Measurements from ENCODE around the gene LATS1.
A peak's percentile ranks its signal among the peaks of the same experiment; 100 is the strongest.

Gene LATS1

GRCh38 chr6:149727793-149728498 lies 10.0 kb upstream of the LATS1 start:
- H3K4me3 ChIP-seq (replicated peaks; ENCODE audit: low read depth, low read length), result no peak overlapping the region
- DNase-seq (ENCODE audit: low read depth), result no peak
- TF ChIP-seq CTCF (IDR thresholded peaks at IDR 0.05; ENCODE audit: low read length, missing control alignments), result no peak

GRCh38 chr6:149725785-149726184 lies 7.9 kb upstream of the LATS1 start:
- TF ChIP-seq CTCF (IDR thresholded peaks at IDR 0.05; ENCODE audit: low read length, missing control alignments), result no peak
- DNase-seq (ENCODE audit: low read depth), result no peak
- no peak overlapping the region for H3K4me3 ChIP-seq (replicated peaks; ENCODE audit: low read depth, low read length)

GRCh38 chr6:149723771-149724417 lies 6.0 kb upstream of the LATS1 start:
- TF ChIP-seq CTCF (IDR thresholded peaks at IDR 0.05; ENCODE audit: low read length, missing control alignments), result peak; percentile 87
- peak; percentile 84 for DNase-seq (ENCODE audit: low read depth)
- H3K4me3 ChIP-seq (replicated peaks; ENCODE audit: low read depth, low read length), result no peak overlapping the region

GRCh38 chr6:149723262-149723661 lies 5.4 kb upstream of the LATS1 start:
- no peak overlapping the region for H3K4me3 ChIP-seq (replicated peaks; ENCODE audit: low read depth, low read length)
- TF ChIP-seq CTCF (IDR thresholded peaks at IDR 0.05; ENCODE audit: low read length, missing control alignments), result no peak
- no peak for DNase-seq (ENCODE audit: low read depth)

GRCh38 chr6:149719531-149719930 lies 1.6 kb upstream of the LATS1 start:
- H3K4me3 ChIP-seq (replicated peaks; ENCODE audit: low read depth, low read length), result no peak overlapping the region
- no peak for DNase-seq (ENCODE audit: low read depth)
- TF ChIP-seq CTCF (IDR thresholded peaks at IDR 0.05; ENCODE audit: low read length, missing control alignments), result no peak

- no peak for TF ChIP-seq CTCF (IDR thresholded peaks at IDR 0.05; ENCODE audit: low read length, missing control alignments)
- DNase-seq (ENCODE audit: low read depth), result no peak
- H3K4me3 ChIP-seq (replicated peaks; ENCODE audit: low read depth, low read length), result peak overlapping the region; percentile 75
These were observed 680 bp downstream of the LATS1 start for GRCh38 chr6:149717255-149717587.

All from fibroblast of pulmonary artery (primary cell).